Activated naive CD4-positive, alpha-beta T cell treated with anti-CD3 and anti-CD28 coated beads, Interleukin-2, amount 50 U/mL, for 24 hours (primary cell): ENCODE results near the gene SLC4A9.

ENCODE experiments used
- H3K27ac Mint-ChIP-seq: one replicate; pipeline ENCODE4 v1.8.0; 2021; ENCODE audit warnings: mild to moderate bottlenecking, mixed read lengths
- H3K27me3 Mint-ChIP-seq: one replicate; pipeline ENCODE4 v1.8.0; 2021; ENCODE audit warnings: mixed read lengths
- H3K36me3 Mint-ChIP-seq: one replicate; pipeline ENCODE4 v1.8.0; 2021; ENCODE audit warnings: mixed read lengths
- H3K4me1 Mint-ChIP-seq: one replicate; pipeline ENCODE4 v1.8.0; 2021; ENCODE audit warnings: mixed read lengths
- H3K4me3 Mint-ChIP-seq: one replicate; pipeline ENCODE4 v1.8.0; 2021; ENCODE audit warnings: mild to moderate bottlenecking, mixed read lengths
- H3K9me3 Mint-ChIP-seq: one replicate; pipeline ENCODE4 v1.8.0; 2021; ENCODE audit warnings: mixed read lengths

SLC4A9 gene

DNA sequence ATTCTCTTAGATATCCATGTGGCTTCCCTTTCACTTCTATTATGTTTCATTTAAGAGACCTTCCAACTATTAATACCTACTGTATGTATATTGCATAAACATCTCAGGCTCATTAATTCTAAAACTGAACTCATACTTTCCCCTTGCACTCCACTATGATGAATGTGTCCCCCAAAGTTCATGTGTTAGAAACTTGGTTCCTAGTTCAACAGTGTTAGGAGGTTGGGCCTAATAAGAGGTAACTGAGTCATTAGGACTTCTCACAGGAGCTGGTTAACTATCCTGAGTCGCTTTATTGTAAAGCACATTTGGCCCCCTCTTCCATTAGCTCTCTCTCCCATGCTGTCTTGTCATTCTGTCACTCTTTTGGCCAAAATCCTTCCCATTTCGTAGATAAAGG is 63.6 kb downstream of the SLC4A9 start:
- H3K27me3 Mint-ChIP-seq, result no peaks in the 10 kb centered on the region
- peaks cover 13% of the 10 kb centered on the region for H3K36me3 Mint-ChIP-seq
- no peaks in the 10 kb centered on the region for H3K9me3 Mint-ChIP-seq
- H3K4me3 Mint-ChIP-seq, result no peak overlapping the region
- peaks cover 68% of the 10 kb centered on the region for H3K4me1 Mint-ChIP-seq
- no peak overlapping the region for H3K27ac Mint-ChIP-seq

DNA sequence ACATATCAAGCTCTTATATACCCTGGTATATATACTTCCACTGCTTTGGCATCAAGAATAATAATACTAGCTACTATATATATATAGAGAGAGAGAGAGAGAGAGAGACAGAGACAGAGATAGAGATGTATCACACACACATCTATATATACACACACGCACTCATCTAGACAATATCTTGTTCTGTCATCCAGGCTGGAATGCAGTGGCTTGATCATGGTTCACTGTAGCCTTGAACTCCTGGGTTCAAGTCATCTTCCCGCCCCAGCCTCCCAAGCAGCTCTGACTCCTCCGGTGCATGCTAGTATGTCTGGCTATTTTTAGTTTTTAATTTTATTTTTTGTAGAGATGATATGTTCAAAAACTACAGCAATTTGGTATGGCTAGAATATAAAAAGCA is 64.1 kb downstream of the SLC4A9 start:
- Mint-ChIP-seq H3K27me3 (no peaks in the 10 kb centered on the region), H3K4me3 (no peak overlapping the region), H3K27ac (no peak overlapping the region), H3K36me3 (peaks cover 13% of the 10 kb centered on the region), H3K4me1 (peaks cover 63% of the 10 kb centered on the region), H3K9me3 (no peaks in the 10 kb centered on the region)
